K562 (cell line): ENCODE results near the gene LRRC4B. TPM values are rescaled to one million over a fixed set of nuclear protein-coding genes. Genes with fewer than 3 reads are reported as not detected.

ENCODE experiments used
- BMI1 ChIP-seq: fragments of 150-350 bp; IDR thresholded peaks from 2 replicates; pipeline ENCODE4 v1.6.1; 2014; ENCODE audit warnings: low read length
- CHD2 ChIP-seq: IDR thresholded peaks from 2 replicates; pipeline ENCODE4 v1.6.1; 2011; ENCODE audit warnings: low read depth, low read length
- DEAF1 ChIP-seq: fragments of 450-650 bp; formaldehyde crosslinking; IDR thresholded peaks from 2 replicates; pipeline ENCODE4 v1.4.0; 2020; ENCODE audit warnings: mild to moderate bottlenecking, moderate library complexity
- ELK1 ChIP-seq: sonication (generic); formaldehyde crosslinking; IDR thresholded peaks from 2 replicates; pipeline ENCODE4 v1.8.1; 2022; ENCODE audit warnings: missing genetic modification reagents
- ESRRA ChIP-seq: fragments of 450-650 bp; IDR thresholded peaks from 2 replicates; pipeline ENCODE4 v1.6.1; 2014; ENCODE audit warnings: low read depth, mild to moderate bottlenecking, moderate library complexity, borderline replicate concordance
- FIP1L1 ChIP-seq: fragments of 200-400 bp; formaldehyde crosslinking; IDR thresholded peaks from 2 replicates; pipeline ENCODE4 v1.6.1; 2018; ENCODE audit warnings: mild to moderate bottlenecking, low read depth, low read length; ENCODE audit not compliant: poor library complexity, severe bottlenecking
- FOSL1 ChIP-seq: fragments of 200-800 bp; sonication (Bioruptor generic); conservative IDR thresholded peaks from 2 replicates; pipeline ENCODE4 v1.6.1; 2016; ENCODE audit warnings: missing genetic modification characterization, missing compliant biosample characterization
- FOXP1 ChIP-seq: sonication (generic); formaldehyde crosslinking; IDR thresholded peaks from 2 replicates; pipeline ENCODE4 v1.8.0; 2022; ENCODE audit warnings: mild to moderate bottlenecking, missing genetic modification reagents
- GABPB1 ChIP-seq: sonication (generic); formaldehyde crosslinking; IDR thresholded peaks from 2 replicates; pipeline ENCODE4 v1.8.0; 2022; ENCODE audit warnings: mild to moderate bottlenecking, missing genetic modification reagents
- GATA2 ChIP-seq: sonication (generic); formaldehyde crosslinking; IDR thresholded peaks from 2 replicates; pipeline ENCODE4 v1.4.0; 2020; ENCODE audit warnings: mild to moderate bottlenecking, missing genetic modification reagents
- GMEB1 ChIP-seq: fragments of 250-450 bp; sonication (Bioruptor Pico); IDR thresholded peaks from 2 replicates; pipeline ENCODE4 v1.4.0; 2020; ENCODE audit warnings: mild to moderate bottlenecking
- HDAC1 ChIP-seq, 2 experiments: fragments of 450-650 bp; IDR thresholded peaks; 2 replicates each; pipeline ENCODE4 v1.6.1; 2016 to 2017; ENCODE audit warnings: inconsistent platforms in 1 of 2, mild to moderate bottlenecking in 1 of 2, moderate library complexity in 1 of 2
- HNRNPLL ChIP-seq: fragments of 200-400 bp; formaldehyde crosslinking; IDR thresholded peaks from 2 replicates; pipeline ENCODE4 v1.6.1; 2017; ENCODE audit warnings: low read length, low read depth, mild to moderate bottlenecking; ENCODE audit not compliant: poor library complexity, severe bottlenecking
- JUND ChIP-seq, 2 experiments: IDR thresholded peaks; 2 replicates in 1 of 2; 3 replicates in 1 of 2; pipeline ENCODE4 v1.6.1; 2011; ENCODE audit warnings: borderline replicate concordance in 2 of 2, low read depth in 2 of 2, low read length in 2 of 2, improper control_type of control experiment in 1 of 2, missing biosample characterization in 1 of 2, missing genetic modification characterization in 1 of 2, missing genetic modification reagents in 1 of 2
- KLF13 ChIP-seq: fragments of 450-650 bp; IDR thresholded peaks from 2 replicates; pipeline ENCODE4 v1.6.1; 2016; ENCODE audit warnings: missing genetic modification characterization, low read depth, mild to moderate bottlenecking, missing compliant biosample characterization, moderate library complexity, borderline replicate concordance
- NRF1 ChIP-seq, 2 experiments: fragments of 450-650 bp; IDR thresholded peaks in 1 of 2; conservative IDR thresholded peaks in 1 of 2; 2 replicates each; pipeline ENCODE4 v1.6.1; 2014; ENCODE audit warnings: mild to moderate bottlenecking in 2 of 2
- RBM22 ChIP-seq: fragments of 200-400 bp; formaldehyde crosslinking; IDR thresholded peaks from 2 replicates; pipeline ENCODE4 v1.6.1; 2018; ENCODE audit warnings: low read length, low read depth; ENCODE audit not compliant: poor library complexity, severe bottlenecking
- SRF ChIP-seq, 2 experiments: fragments of 250-450, 450-650 bp in 1 of 2; sonication (Bioruptor Pico) in 1 of 2; sonication (generic) in 1 of 2; formaldehyde crosslinking; IDR thresholded peaks; 2 replicates each; pipeline versions ENCODE4 v1.5.0 to v1.5.1; 2020 to 2022; ENCODE audit warnings: mild to moderate bottlenecking in 1 of 2, missing genetic modification reagents in 1 of 2
- TEAD4 ChIP-seq, 2 experiments: sonication (generic) in 1 of 2; formaldehyde crosslinking in 1 of 2; IDR thresholded peaks; 2 replicates each; pipeline versions ENCODE4 v1.6.1 to v1.8.0; 2012 to 2022; ENCODE audit warnings: borderline replicate concordance in 1 of 2, inconsistent platforms in 1 of 2, low read length in 1 of 2, mild to moderate bottlenecking in 1 of 2, missing genetic modification reagents in 1 of 2
- ZNF79 ChIP-seq: fragments of 250-450 bp; sonication (Bioruptor Pico); IDR thresholded peaks from 2 replicates; pipeline ENCODE4 v1.4.0; 2020; ENCODE audit warnings: low read depth, mild to moderate bottlenecking, moderate library complexity
- polyA plus RNA-seq, 8 experiments: library from polyadenylated mRNA; depleted of rRNA in 4 of 8; stranded (reverse) in 5 of 8; unstranded in 3 of 8; fragments of >200 nt; fragmentation: Nextera tagmentation in 2 of 8; fragmentation: Illumina TruSeq in 1 of 8; extraction: Ambion mirVana in 2 of 8; extraction: Trizol in 1 of 8; gene quantifications; 2 replicates each; pipeline versions ENCODE4 v1.2.1 to v1.2.3, GENCODE V29; 2011 to 2014; ENCODE audit warnings: inconsistent platforms in 1 of 8, missing spikeins in 1 of 8
- total RNA-seq, 7 experiments: library from RNA; depleted of rRNA in 6 of 7; stranded (reverse); fragments of >200 nt in 6 of 7; fragmentation: Illumina TruSeq in 2 of 7; extraction: Trizol in 2 of 7; gene quantifications; 2 replicates each; pipeline versions ENCODE4 v1.2.1 to v1.2.3, GENCODE V29; 2011 to 2021; ENCODE audit warnings: low replicate concordance in 1 of 7

Gene LRRC4B
- total and polyA plus RNA-seq, 9 of the 15 experiments (the other 6 are each of a cell fraction or from before 2014, with no cell fraction given), result 0.18 to 9.6 (median 2.9) TPM; not detected in 2

- no peak for TF ChIP-seq GMEB1 (CRISPR knock-in tag)
- no peak for TF ChIP-seq FOXP1 (CRISPR knock-in tag)
- TF ChIP-seq FIP1L1, result no peak
- TF ChIP-seq NRF1 (conservative IDR thresholded peaks at IDR 0.05 in 1 of 2, IDR thresholded peaks at IDR 0.05 in 1 of 2), result peak in 1 of 2 experiments; percentile 32; a peak in 1 of 4 replicates
- no peak for TF ChIP-seq RBM22
- peak; percentile 36 to 43; a peak in 2 of 4 replicates for TF ChIP-seq HDAC1 (IDR thresholded peaks at IDR 0.05)
- no peak for TF ChIP-seq ELK1
- no peak for TF ChIP-seq CHD2
- peak in 1 of 2 experiments; percentile 86; a peak in 1 of 4 replicates for TF ChIP-seq SRF (CRISPR knock-in tag; IDR thresholded peaks at IDR 0.05)
- peak; percentile 39; the same call in 1 of the 2 replicates for TF ChIP-seq ESRRA
- 0 out of 2 replicates have a peak, but pooled peaks have one; percentile 13 for TF ChIP-seq FOSL1 (tag)
- no peak for TF ChIP-seq TEAD4 (IDR thresholded peaks at IDR 0.05; ENCODE audit: low read length)
- no peak for TF ChIP-seq TEAD4 (CRISPR knock-in tag; IDR thresholded peaks at IDR 0.05; ENCODE audit: borderline replicate concordance)
- TF ChIP-seq KLF13 (tag), result peak; percentile 55
- TF ChIP-seq HNRNPLL, result no peak
- peak; percentile 47 for TF ChIP-seq GABPB1 (CRISPR knock-in tag)
- peak; percentile 56 for TF ChIP-seq JUND (IDR thresholded peaks at IDR 0.05; ENCODE audit: borderline replicate concordance, low read depth, low read length)
- no peak; the same call in 2 of the 3 replicates for TF ChIP-seq JUND (tag; IDR thresholded peaks at IDR 0.05; ENCODE audit: borderline replicate concordance, low read depth, low read length)
- no peak for TF ChIP-seq BMI1
- TF ChIP-seq DEAF1 (CRISPR knock-in tag), result peak; percentile 80
- TF ChIP-seq ZNF79, result no peak
- no peak for TF ChIP-seq GATA2
Observed at GRCh38 chr19:50537769-50538230, 30.4 kb downstream of the LRRC4B start (continued).
